ENCODE data around the gene MEGF10.

The MEGF10 gene

GRCh38 chr5:127399068-127399467, 108.5 kb downstream of the MEGF10 start:
- no peak overlapping the region for H3K27ac Mint-ChIP-seq
- TF ChIP-seq, protein P1, sequence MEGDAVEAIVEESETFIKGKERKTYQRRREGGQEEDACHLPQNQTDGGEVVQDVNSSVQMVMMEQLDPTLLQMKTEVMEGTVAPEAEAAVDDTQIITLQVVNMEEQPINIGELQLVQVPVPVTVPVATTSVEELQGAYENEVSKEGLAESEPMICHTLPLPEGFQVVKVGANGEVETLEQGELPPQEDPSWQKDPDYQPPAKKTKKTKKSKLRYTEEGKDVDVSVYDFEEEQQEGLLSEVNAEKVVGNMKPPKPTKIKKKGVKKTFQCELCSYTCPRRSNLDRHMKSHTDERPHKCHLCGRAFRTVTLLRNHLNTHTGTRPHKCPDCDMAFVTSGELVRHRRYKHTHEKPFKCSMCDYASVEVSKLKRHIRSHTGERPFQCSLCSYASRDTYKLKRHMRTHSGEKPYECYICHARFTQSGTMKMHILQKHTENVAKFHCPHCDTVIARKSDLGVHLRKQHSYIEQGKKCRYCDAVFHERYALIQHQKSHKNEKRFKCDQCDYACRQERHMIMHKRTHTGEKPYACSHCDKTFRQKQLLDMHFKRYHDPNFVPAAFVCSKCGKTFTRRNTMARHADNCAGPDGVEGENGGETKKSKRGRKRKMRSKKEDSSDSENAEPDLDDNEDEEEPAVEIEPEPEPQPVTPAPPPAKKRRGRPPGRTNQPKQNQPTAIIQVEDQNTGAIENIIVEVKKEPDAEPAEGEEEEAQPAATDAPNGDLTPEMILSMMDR (IDR thresholded peaks at IDR 0.05; ENCODE audit: unreplicated experiment in 3 of 3) = no peak
- H3K27me3 Mint-ChIP-seq (ENCODE audit: low read depth) = peaks cover 3% of the 10 kb centered on the region
- no peak overlapping the region for H3K4me3 Mint-ChIP-seq
- no peaks in the 10 kb centered on the region for H3K36me3 Mint-ChIP-seq (ENCODE audit: low read depth)
- peaks cover 45% of the 10 kb centered on the region for H3K4me1 Mint-ChIP-seq
- H3K9me3 Mint-ChIP-seq = no peaks in the 10 kb centered on the region

GRCh38 chr5:127400539-127400938, 109.9 kb downstream of the MEGF10 start:
- H3K4me3 Mint-ChIP-seq = no peak overlapping the region
- no peaks in the 10 kb centered on the region for H3K36me3 Mint-ChIP-seq (ENCODE audit: low read depth)
- TF ChIP-seq, protein P1 (IDR thresholded peaks at IDR 0.05; ENCODE audit: unreplicated experiment in 3 of 3) = no peak
- peak overlapping the region in 1 of 3 experiments; percentile 20 for H3K27ac Mint-ChIP-seq
- peaks cover 50% of the 10 kb centered on the region for H3K4me1 Mint-ChIP-seq
- peaks cover 3% of the 10 kb centered on the region for H3K27me3 Mint-ChIP-seq (ENCODE audit: low read depth)
- H3K9me3 Mint-ChIP-seq = no peaks in the 10 kb centered on the region

DNA sequence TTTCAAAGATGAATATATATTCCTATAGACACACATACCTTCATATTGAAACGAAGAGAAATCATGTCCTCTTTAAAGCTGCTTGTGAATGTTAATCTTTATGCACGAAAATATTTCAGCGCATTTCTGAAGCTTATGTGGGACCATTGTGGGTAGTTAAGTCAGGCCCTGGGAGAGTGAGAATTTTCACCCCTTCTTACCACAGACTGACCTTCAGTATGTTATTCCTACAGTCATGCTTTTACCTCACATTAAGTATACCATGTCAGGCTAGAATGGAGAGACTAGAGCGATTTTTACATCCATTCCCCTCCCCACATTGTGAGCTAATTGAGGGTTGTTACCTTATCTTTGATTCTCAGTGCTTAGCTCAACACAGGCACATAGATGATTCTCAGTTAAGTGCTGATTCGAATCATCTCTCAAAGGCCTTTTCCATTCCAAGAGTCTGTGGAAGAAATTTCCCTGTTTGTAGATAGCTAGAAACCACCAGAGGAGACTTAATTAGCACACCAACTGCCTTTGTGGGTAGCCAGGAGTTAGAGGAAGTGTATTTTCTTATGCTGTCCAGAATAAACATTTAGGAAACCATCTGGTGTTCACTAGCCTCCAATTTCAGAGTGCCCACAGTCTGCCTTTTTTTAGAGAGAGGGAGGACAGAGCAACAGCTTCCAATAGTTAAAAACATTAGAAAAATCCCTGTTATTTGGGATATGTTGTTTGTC, 110.5 kb downstream of the MEGF10 start:
- peaks cover 49% of the 10 kb centered on the region for H3K4me1 Mint-ChIP-seq
- H3K36me3 Mint-ChIP-seq (ENCODE audit: low read depth) = no peaks in the 10 kb centered on the region
- no peaks in the 10 kb centered on the region for H3K9me3 Mint-ChIP-seq
- peak overlapping the region in 1 of 3 experiments; percentile 3 for H3K4me3 Mint-ChIP-seq
- TF ChIP-seq, protein P1 (IDR thresholded peaks at IDR 0.05; ENCODE audit: unreplicated experiment in 3 of 3) = no peak
- peak overlapping the region in 1 of 3 experiments; percentile 20 for H3K27ac Mint-ChIP-seq
- H3K27me3 Mint-ChIP-seq (ENCODE audit: low read depth) = peaks cover 3% of the 10 kb centered on the region

GRCh38 chr5:127402361-127402760, 111.8 kb downstream of the MEGF10 start:
- TF ChIP-seq, protein P1 (IDR thresholded peaks at IDR 0.05; ENCODE audit: unreplicated experiment in 3 of 3) = no peak
- Mint-ChIP-seq H3K9me3 (no peaks in the 10 kb centered on the region), H3K27ac (no peak overlapping the region), H3K36me3 (ENCODE audit: low read depth) (no peaks in the 10 kb centered on the region), H3K4me1 (peaks cover 52% of the 10 kb centered on the region), H3K27me3 (ENCODE audit: low read depth) (peaks cover 7% of the 10 kb centered on the region), H3K4me3 (peak overlapping the region in 1 of 3 experiments; percentile 43)

GRCh38 chr5:127404190-127404589, 113.6 kb downstream of the MEGF10 start:
- Mint-ChIP-seq H3K27ac (no peak overlapping the region), H3K9me3 (no peaks in the 10 kb centered on the region), H3K4me1 (peaks cover 46% of the 10 kb centered on the region), H3K36me3 (ENCODE audit: low read depth) (no peaks in the 10 kb centered on the region), H3K27me3 (ENCODE audit: low read depth) (peaks cover 3% of the 10 kb centered on the region), H3K4me3 (peak overlapping the region in 1 of 3 experiments; percentile 29)
- TF ChIP-seq, protein P1 (IDR thresholded peaks at IDR 0.05; ENCODE audit: unreplicated experiment in 3 of 3) = no peak

Measured in nephron (organoid).